ENCODE results near the gene LZTS2. TPM values are rescaled to one million over a fixed set of nuclear protein-coding genes. Genes with fewer than 3 reads are reported as not detected.

The LZTS2 gene
- 13.8 and 15.7 TPM in 2 replicates for polyA plus RNA-seq (2011; rRNA removed)
- polyA plus RNA-seq (2012; cell fraction: cytosol; rRNA removed): 24.1 and 41.0 TPM in 2 replicates
- 98.0 and 113 TPM in 2 replicates for polyA plus RNA-seq (2012; cell fraction: nucleus; rRNA removed)
- 23.8 to 35.5 TPM (median 34.0 TPM) in 3 replicates for polyA plus RNA-seq (2017; fragmentation: RNase III; extraction: RNeasy Plus Mini Kit Qiagen cat#74134 plus additional on column Dnase treatment)
- 17.2 and 17.9 TPM in 2 replicates for polyA minus RNA-seq (2011; rRNA and poly(A)+ RNA removed)

DNA sequence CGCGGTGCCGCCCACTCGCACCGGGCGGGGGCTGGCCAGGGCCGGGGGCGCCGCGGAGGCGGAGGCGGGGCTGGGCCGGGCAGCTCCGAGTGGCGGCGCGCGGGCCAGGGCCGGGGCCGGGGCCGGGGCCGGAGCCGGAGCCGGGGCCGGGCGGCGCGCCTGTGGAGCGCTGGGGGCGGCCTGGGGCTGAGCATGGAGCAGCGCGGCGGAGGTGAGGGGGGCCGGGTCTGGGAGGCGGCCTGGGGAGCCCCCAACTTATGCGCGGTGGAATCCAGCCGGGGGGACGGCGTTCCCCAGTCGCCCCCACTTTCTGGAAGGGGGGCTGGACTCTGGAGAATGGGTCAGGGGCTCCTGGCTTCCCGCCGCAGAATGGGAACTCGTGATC lies at the start of gene LZTS2:
TSS of gene LZTS2 (plus strand) at position 67 of the 385 bp plus-strand sequence. CDS start 2,731 bp downstream, outside the sequence.
- FAIRE-seq (no peak), ATAC-seq (no peak), DNase-seq (ENCODE audit: low read depth in 1 of 2, low spot score in 1 of 2) (no peak)
- Histone ChIP-seq H3K4me2 (peak within 1 kb of the TSS; percentile 89), H3K27ac (peak within 1 kb of the TSS; percentile 98), H3K4me3 (peak within 1 kb of the TSS; percentile 92), H3K9me3 (no peaks in the 10 kb centered on the region), H3K4me1 (peaks cover 27% of the 10 kb centered on the region)
- ChIA-PET POLR2A (interaction anchor here (1.6 kb wide), 1 partner anchor 12 kb away, joined by 7 read pairs; no protein-coding TSS in a partner anchor), CTCF (interaction anchor here (0.5 to 25.8 kb wide), 14 partner anchors 7 to 460 kb away, joined by 3 to 608 read pairs (median 5); partner anchors contain the start of genes MRPL43, PDZD7, SFXN3 and TWNK)
- TF ChIP-seq USF2 (IDR thresholded peaks at IDR 0.05): no peak
- no peak for TF ChIP-seq FOSB (CRISPR knock-in tag; IDR thresholded peaks at IDR 0.05)
- no peak for TF ChIP-seq PBX3 (IDR thresholded peaks at IDR 0.05)
- TF ChIP-seq GATA3 (IDR thresholded peaks at IDR 0.05; ENCODE audit: borderline replicate concordance): no peak
- TF ChIP-seq RFX5 (IDR thresholded peaks at IDR 0.05): no peak
- TF ChIP-seq, protein P1, sequence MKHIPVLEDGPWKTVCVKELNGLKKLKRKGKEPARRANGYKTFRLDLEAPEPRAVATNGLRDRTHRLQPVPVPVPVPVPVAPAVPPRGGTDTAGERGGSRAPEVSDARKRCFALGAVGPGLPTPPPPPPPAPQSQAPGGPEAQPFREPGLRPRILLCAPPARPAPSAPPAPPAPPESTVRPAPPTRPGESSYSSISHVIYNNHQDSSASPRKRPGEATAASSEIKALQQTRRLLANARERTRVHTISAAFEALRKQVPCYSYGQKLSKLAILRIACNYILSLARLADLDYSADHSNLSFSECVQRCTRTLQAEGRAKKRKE (CRISPR knock-in tag; IDR thresholded peaks at IDR 0.05; ENCODE audit: low read depth): no peak
- no peak for TF ChIP-seq MAZ (IDR thresholded peaks at IDR 0.05; ENCODE audit: borderline replicate concordance, low read depth, low read length)
- TF ChIP-seq NR3C1 (IDR thresholded peaks at IDR 0.05): no peak
- no peak for TF ChIP-seq HEYL (CRISPR knock-in tag; IDR thresholded peaks at IDR 0.05)
- no peak for TF ChIP-seq CTCF (IDR thresholded peaks at IDR 0.05)
- no peak; a peak in 1 of 5 replicates for TF ChIP-seq JUN (IDR thresholded peaks at IDR 0.05)
- TF ChIP-seq ELK1 (IDR thresholded peaks at IDR 0.05; ENCODE audit: low read depth, low read length): no peak
- no peak for TF ChIP-seq RAD21 (conservative IDR thresholded peaks at IDR 0.05 in 1 of 2, IDR thresholded peaks at IDR 0.05 in 1 of 2)
- TF ChIP-seq CEBPB (IDR thresholded peaks at IDR 0.05): no peak
- 4% methylated on average over 3 of the region's 44 CpGs for WGBS (ENCODE audit: missing lambda C conversion rate)

DNA sequence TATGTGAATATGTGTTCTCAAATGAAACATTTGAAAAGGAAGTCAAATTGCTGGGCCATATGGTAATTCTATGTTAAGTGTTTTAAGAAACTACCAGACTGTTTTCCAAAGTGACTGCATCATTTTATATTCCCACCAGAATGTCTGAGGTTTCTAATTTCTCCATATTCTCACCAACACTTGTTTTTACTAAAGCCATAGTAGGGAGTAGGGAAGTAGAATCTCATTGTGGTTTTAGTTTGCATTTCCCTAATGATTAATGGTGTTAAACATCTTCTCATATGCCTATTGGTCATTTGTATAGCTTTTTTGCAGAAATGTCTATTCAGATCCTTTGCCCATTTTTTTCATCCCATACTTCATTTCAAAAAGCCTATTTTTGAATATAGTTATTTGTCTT lies 39.4 kb upstream of the LZTS2 start:
- FAIRE-seq: no peak
- Histone ChIP-seq H3K4me2 (no peak overlapping the region), H3K9me3 (no peaks in the 10 kb centered on the region), H3K4me3 (no peak overlapping the region), H3K27ac (no peak overlapping the region), H3K4me1 (no peaks in the 10 kb centered on the region)
- TF ChIP-seq RNF2 (IDR thresholded peaks at IDR 0.05; ENCODE audit: borderline replicate concordance, low read depth) (no peak), ZNF302 (CRISPR knock-in tag; IDR thresholded peaks at IDR 0.05) (no peak), CHD2 (IDR thresholded peaks at IDR 0.05; ENCODE audit: low read length, partially characterized antibody) (no peak), CBX2 (IDR thresholded peaks at IDR 0.05; ENCODE audit: borderline replicate concordance, low read depth) (no peak), CTCF (IDR thresholded peaks at IDR 0.05) (no peak), MYC (IDR thresholded peaks at IDR 0.05; ENCODE audit: borderline replicate concordance, low read length) (no peak), HOXB13 (CRISPR knock-in tag; IDR thresholded peaks at IDR 0.05; ENCODE audit: low read depth) (no peak), SMC3 (IDR thresholded peaks at IDR 0.05) (no peak), JUNB (IDR thresholded peaks at IDR 0.05) (no peak), BHLHE40 (IDR thresholded peaks at IDR 0.05; ENCODE audit: low read depth, low read length) (no peak)
- TF ChIP-seq, protein P2, sequence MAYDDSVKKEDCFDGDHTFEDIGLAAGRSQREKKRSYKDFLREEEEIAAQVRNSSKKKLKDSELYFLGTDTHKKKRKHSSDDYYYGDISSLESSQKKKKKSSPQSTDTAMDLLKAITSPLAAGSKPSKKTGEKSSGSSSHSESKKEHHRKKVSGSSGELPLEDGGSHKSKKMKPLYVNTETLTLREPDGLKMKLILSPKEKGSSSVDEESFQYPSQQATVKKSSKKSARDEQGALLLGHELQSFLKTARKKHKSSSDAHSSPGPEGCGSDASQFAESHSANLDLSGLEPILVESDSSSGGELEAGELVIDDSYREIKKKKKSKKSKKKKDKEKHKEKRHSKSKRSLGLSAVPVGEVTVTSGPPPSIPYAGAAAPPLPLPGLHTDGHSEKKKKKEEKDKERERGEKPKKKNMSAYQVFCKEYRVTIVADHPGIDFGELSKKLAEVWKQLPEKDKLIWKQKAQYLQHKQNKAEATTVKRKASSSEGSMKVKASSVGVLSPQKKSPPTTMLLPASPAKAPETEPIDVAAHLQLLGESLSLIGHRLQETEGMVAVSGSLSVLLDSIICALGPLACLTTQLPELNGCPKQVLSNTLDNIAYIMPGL (CRISPR knock-in tag; IDR thresholded peaks at IDR 0.05; ENCODE audit: borderline replicate concordance): no peak
- TF ChIP-seq, protein P3, sequence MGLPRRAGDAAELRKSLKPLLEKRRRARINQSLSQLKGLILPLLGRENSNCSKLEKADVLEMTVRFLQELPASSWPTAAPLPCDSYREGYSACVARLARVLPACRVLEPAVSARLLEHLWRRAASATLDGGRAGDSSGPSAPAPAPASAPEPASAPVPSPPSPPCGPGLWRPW (IDR thresholded peaks at IDR 0.05): no peak
- DNase-seq (ENCODE audit: low read depth in 1 of 2, low spot score in 1 of 2): no peak
- ATAC-seq: no peak
- ChIA-PET POLR2A (no interaction called here), CTCF (no interaction called here)

Data from A549 (cell line).